Cardiac fibroblast (primary cell): ENCODE measurements around the gene CNKSR1.

Experiments
- DNase-seq, 2 donors: peaks; one replicate each; pipeline versions ENCODE4 v3.0.0 to v3.0.0-alpha.2; 2010; ENCODE audit warnings: low read depth in 2 of 2
- H3K4me3 ChIP-seq, 2 donors: replicated peaks in 1 of 2; 1 replicate in 1 of 2; 2 replicates in 1 of 2; pipeline ENCODE4 v1.5.1; 2011; ENCODE audit warnings: low read depth in 2 of 2, low read length in 2 of 2, mild to moderate bottlenecking in 2 of 2, moderate library complexity in 1 of 2
- CTCF ChIP-seq: IDR thresholded peaks from one replicate; pipeline ENCODE4 v1.5.1; 2011; ENCODE audit warnings: low read depth, mild to moderate bottlenecking, low read length, inconsistent platforms

CNKSR1 gene

DNA sequence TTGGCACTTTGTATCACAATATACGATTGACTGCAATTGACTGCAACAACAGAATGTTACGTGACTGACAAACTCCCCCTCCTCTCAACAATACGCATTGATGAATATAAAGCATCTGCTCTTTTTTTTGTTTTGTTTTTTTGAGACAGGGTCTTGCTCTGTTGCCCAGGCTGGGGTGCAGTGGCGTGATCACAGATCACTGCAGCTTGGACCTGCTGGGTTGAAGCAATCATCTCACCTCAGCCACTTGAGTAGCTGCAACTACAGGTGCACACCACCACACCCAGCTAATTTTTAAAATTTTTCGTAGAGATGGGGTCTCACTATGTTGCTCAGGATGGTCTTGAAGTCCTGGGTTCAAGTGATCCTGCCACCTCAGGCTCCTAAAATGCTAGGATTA lies 35.4 kb downstream of the CNKSR1 start:
- TF ChIP-seq CTCF = no peak
- DNase-seq = no peak

GRCh38 chr1:26213335-26213905 lies 36.1 kb downstream of the CNKSR1 start:
- TF ChIP-seq CTCF = no peak
- DNase-seq = no peak
- no peak overlapping the region for H3K4me3 ChIP-seq

More for the DNA sequence above, 35.4 kb downstream of the CNKSR1 start:
- H3K4me3 ChIP-seq = no peak overlapping the region

DNA sequence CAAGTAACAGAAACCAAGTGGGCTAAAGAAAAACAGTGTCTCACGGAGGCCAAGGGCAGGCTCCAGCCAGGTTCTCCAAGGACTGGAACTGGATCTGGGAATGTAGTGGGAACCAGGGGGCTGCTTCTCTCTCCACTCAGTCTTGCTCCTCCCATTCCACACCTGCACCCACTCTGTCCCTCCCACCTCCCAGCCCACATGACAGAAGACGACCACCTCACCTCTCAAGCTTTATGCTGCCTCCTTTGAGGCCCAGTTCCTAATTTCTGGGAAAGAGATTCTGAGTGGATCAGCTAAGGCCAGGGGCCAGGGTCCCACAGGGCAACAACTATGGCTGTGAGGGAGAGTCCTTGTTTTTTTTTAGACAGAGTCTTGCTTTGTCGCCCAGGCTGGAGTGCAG lies 38.0 kb downstream of the CNKSR1 start:
- no peak overlapping the region for H3K4me3 ChIP-seq
- TF ChIP-seq CTCF = no peak
- DNase-seq = no peak

DNA sequence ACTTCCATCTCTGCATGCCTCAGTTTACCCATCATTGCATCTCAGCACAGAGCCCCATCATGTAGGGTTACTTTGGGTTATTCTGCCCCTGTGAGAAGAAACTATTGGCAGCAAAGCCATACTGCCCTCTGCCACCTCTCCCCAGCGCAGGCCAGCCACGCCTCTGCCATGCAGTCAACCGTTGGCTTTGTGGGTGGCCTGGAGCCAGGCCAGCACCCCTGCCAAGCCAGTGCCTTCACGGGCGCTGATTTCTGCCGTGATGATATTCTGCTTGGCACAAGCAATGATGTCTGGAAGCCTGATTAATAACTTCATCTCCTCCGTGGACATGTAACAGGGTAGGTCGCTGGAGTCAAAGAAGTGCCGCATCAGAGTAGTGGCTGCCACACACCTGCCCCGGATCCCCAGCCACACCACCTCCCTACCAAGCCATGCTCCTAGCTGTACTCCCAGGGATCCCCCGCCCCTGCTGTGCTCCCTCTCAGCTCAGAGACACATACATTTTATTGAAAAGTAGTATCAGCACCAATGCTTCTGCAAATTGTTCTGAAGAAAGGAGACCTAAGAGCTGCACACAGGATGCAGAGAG lies 41.7 kb downstream of the CNKSR1 start:
- no peak for DNase-seq

GRCh38 chr1:26220199-26220912 lies 43.1 kb downstream of the CNKSR1 start:
- DNase-seq = no peak
- no peak overlapping the region for H3K4me3 ChIP-seq
- TF ChIP-seq CTCF = no peak

More for the DNA sequence above, 41.7 kb downstream of the CNKSR1 start:
- no peak for TF ChIP-seq CTCF
- H3K4me3 ChIP-seq = no peak overlapping the region

GRCh38 chr1:26221094-26221493 lies 43.8 kb downstream of the CNKSR1 start:
- no peak for DNase-seq
- no peak for TF ChIP-seq CTCF
- no peak overlapping the region for H3K4me3 ChIP-seq

DNA sequence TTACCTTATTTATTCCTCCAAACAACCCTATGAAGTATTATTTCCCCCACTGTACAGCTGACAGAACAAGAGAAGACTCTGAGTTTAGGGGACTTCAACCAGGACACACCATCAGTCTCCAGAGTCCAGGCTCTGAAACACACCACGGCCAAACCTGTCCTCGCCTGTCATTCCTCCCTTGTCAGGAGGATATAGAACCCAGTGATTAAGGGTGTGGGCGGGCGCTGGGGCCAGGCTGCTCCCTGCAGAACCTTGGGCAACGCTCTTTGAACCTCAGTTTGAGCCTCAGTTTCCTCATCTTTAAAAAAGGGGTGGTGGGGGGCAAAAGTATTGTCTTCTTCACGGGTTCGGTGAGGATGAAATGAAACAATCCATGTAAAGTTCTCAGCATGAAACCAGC lies 47.3 kb downstream of the CNKSR1 start:
- no peak for DNase-seq
- TF ChIP-seq CTCF = no peak
- no peak overlapping the region for H3K4me3 ChIP-seq
